MM.1S (cell line): ENCODE results near the gene GATAD2B.

Experiments
- CTCF ChIP-seq: fragments of 300-600 bp; sonication (generic); IDR thresholded peaks from 2 replicates; pipeline ENCODE4 v1.5.1; 2016; ENCODE audit warnings: antibody characterized with exemption, low read length, mixed read lengths
- EZH2 ChIP-seq: fragments of 300-600 bp; sonication (generic); optimal IDR thresholded peaks from 2 replicates; pipeline ENCODE3; 2017; ENCODE audit warnings: low read depth, mild to moderate bottlenecking, antibody characterized with exemption, low read length, mixed read lengths
- EZH2phosphoT487 ChIP-seq: fragments of 300-600 bp; sonication (generic); IDR thresholded peaks from 2 replicates; pipeline ENCODE4 v1.6.1; 2018; ENCODE audit warnings: antibody characterized with exemption, low read length

GRCh38 chr1:153805042-153805745, 117.6 kb downstream of the GATAD2B start:
- TF ChIP-seq CTCF, result no peak
- no peak for TF ChIP-seq EZH2phosphoT487
- no peak for TF ChIP-seq EZH2
